Adrenal gland (tissue), 5 donors: ENCODE data around the gene EYA3.

Experiments
- POLR2A ChIP-seq, 2 donors: fragments of 450-650 bp; IDR thresholded peaks; one replicate each; pipeline ENCODE4 v1.6.1; 2017; ENCODE audit warnings: antibody characterized with exemption in 2 of 2, mild to moderate bottlenecking in 2 of 2, moderate library complexity in 1 of 2
- TF ChIP-seq, protein P1 (sequence below), 6 experiments: fragments of 450-650 bp in 4 of 6; fragments of 200-600 bp in 2 of 6; sonication (generic) in 1 of 6; IDR thresholded peaks; 1 replicate in 5 of 6; 2 replicates in 1 of 6; pipeline versions ENCODE4 v1.5.1 to v1.8.0; 2016 to 2021; ENCODE audit warnings: antibody characterized with exemption in 6 of 6, mild to moderate bottlenecking in 2 of 6, moderate library complexity in 1 of 6
- donor health status: DM: no; HTN: no; CAD: no.

DNA sequence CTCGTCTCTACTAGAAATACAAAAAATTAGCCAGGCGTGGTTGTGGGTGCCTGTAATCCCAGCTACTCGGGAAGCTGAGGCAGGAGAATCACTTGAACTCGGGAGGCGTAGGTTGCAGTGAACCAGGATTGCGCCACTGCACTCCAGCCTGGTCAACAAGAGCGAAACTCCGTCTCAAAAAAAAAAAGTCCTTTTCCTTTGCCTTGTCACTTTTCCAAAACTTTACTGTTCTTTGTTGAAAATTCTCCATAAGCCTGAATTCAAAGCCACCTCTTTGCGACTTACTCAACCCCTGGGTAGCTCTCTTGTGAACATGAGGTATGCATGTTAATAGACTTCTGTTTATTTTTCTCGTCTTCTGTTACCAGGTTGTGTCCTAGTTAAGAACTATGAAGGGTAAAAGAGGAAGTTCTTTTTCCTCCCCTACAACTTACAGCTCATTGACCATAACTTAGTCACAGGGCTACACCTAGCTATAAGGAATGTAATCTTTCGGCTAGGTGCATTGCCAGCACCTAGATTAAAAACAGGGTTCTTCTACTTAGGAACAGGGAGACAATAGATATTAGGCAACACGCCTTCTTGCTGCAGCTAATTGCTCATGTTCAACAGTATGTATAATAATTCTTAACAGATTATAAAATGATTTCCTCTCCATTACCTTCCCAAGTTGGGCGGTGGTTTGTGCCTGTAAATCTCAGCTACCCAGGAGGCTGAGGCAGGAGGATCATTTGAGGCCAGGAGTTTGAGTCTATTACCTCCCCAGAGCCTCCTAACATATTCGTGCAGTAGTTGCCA is 47.2 kb upstream of the EYA3 start:
- TF ChIP-seq, protein P1, sequence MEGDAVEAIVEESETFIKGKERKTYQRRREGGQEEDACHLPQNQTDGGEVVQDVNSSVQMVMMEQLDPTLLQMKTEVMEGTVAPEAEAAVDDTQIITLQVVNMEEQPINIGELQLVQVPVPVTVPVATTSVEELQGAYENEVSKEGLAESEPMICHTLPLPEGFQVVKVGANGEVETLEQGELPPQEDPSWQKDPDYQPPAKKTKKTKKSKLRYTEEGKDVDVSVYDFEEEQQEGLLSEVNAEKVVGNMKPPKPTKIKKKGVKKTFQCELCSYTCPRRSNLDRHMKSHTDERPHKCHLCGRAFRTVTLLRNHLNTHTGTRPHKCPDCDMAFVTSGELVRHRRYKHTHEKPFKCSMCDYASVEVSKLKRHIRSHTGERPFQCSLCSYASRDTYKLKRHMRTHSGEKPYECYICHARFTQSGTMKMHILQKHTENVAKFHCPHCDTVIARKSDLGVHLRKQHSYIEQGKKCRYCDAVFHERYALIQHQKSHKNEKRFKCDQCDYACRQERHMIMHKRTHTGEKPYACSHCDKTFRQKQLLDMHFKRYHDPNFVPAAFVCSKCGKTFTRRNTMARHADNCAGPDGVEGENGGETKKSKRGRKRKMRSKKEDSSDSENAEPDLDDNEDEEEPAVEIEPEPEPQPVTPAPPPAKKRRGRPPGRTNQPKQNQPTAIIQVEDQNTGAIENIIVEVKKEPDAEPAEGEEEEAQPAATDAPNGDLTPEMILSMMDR (IDR thresholded peaks at IDR 0.05): no peak
- TF ChIP-seq POLR2A (IDR thresholded peaks at IDR 0.05): no peak
